T-helper 1 cell treated with Interleukin-12 subunit alpha and Interleukin-12 subunit beta and Interleukin-4 antibody, amounts not matched to agents 30 ng/mL and 1 ng/mL, for 36 hours (primary cell): ENCODE data around the gene FCHSD2. TPM values are rescaled to one million over a fixed set of nuclear protein-coding genes. Genes with fewer than 3 reads are reported as not detected.
"Not testable (repeated sequence)": the region's sequence is repeated elsewhere in the genome, so short reads cannot be mapped to it uniquely, and the experiment has no call there.

ENCODE experiments used
- intact Hi-C: fragments of 100-400 bp; cut with micrococcal nuclease; formaldehyde crosslinking; loops from one replicate; pipeline ENCODE4 v1.15.1; 2024
- total RNA-seq: library from RNA; stranded (reverse); gene quantifications from 2 replicates; pipeline ENCODE4 v1.2.3, GENCODE V29; 2022

FCHSD2 gene
- total RNA-seq, 1 donor from 2014 or later: 62.6 TPM

GRCh38 chr11:72811686-72812085, 330.4 kb downstream of the FCHSD2 start:
- intact Hi-C loops: loop anchor here (2.0 to 5.0 kb wide), 3 partner anchors 15 to 966 kb away; no protein-coding TSS in a partner anchor

- intact Hi-C loops: no loop called here
These were observed 333.8 kb downstream of the FCHSD2 start for GRCh38 chr11:72808331-72808798.

- intact Hi-C loops: no loop called here
These were observed 334.3 kb downstream of the FCHSD2 start for GRCh38 chr11:72807792-72808191.

- intact Hi-C loops: no loop called here
These were observed 335.0 kb downstream of the FCHSD2 start for GRCh38 chr11:72807021-72807693.

- intact Hi-C loops: not testable (repeated sequence)
These were observed 335.7 kb downstream of the FCHSD2 start for GRCh38 chr11:72806378-72806777.

- intact Hi-C loops: no loop called here
These were observed 336.9 kb downstream of the FCHSD2 start for GRCh38 chr11:72805216-72805615.

GRCh38 chr11:72802822-72803221, 339.3 kb downstream of the FCHSD2 start:
- intact Hi-C loops: no loop called here

- intact Hi-C loops: no loop called here
These were observed 342.7 kb downstream of the FCHSD2 start for GRCh38 chr11:72799441-72799840.

- intact Hi-C loops: no loop called here
These were observed 343.8 kb downstream of the FCHSD2 start for GRCh38 chr11:72798361-72798760.

GRCh38 chr11:72793425-72794367, 348.4 kb downstream of the FCHSD2 start, which contains the start of gene STARD10:
Gene STARD10 (minus strand): TSS chr11:72794047. CDS start chr11:72781181, 12,866 bp downstream.
- intact Hi-C loops: loop anchor here (1.0 to 2.0 kb wide), 8 partner anchors 11 to 681 kb away; partner anchors contain the start of genes ANAPC15, ARAP1 and FCHSD2

- intact Hi-C loops: loop anchor here (1.0 to 2.0 kb wide), 8 partner anchors 11 to 681 kb away; partner anchors contain the start of genes ANAPC15, ARAP1 and FCHSD2
These were observed 349.1 kb downstream of the FCHSD2 start for GRCh38 chr11:72793076-72793424.

GRCh38 chr11:72792437-72793021, 349.6 kb downstream of the FCHSD2 start:
- intact Hi-C loops: loop anchor here (1.0 to 2.0 kb wide), 8 partner anchors 10 to 680 kb away; partner anchors contain the start of genes ANAPC15, ARAP1 and FCHSD2

GRCh38 chr11:72791228-72791627, 350.9 kb downstream of the FCHSD2 start:
- intact Hi-C loops: not testable (repeated sequence)

- intact Hi-C loops: no loop called here
These were observed 352.5 kb downstream of the FCHSD2 start for GRCh38 chr11:72789493-72790131.

- intact Hi-C loops: no loop called here
These were observed 353.9 kb downstream of the FCHSD2 start for GRCh38 chr11:72788241-72788640.

GRCh38 chr11:72787216-72788104, 354.7 kb downstream of the FCHSD2 start:
- intact Hi-C loops: no loop called here
